ENCODE data around the gene TMEFF2. TPM values are rescaled to one million over a fixed set of nuclear protein-coding genes. Genes with fewer than 3 reads are reported as not detected.

The TMEFF2 gene
- total and polyA plus RNA-seq, 2 of the 8 experiments (the other 6 are each of a cell fraction or from before 2014, with no cell fraction given) = 0.91 to 3.7 TPM

DNA sequence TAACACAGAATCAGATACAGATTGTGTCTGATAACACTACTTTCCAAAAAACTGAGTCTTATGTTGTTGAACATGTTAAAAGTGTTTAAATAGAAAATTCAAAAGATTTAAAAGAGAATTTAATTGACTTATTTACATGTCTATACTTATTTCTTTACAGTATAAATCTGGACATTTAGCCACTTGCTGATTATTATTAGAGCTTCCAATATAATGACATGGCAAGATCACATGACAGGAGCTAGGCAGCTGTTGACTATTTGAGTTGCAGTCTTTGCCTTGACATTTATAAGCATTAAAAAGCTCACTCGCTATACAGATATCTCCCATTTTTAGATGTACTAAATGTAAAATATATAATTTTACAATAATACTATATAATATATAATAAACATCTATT lies 6.4 kb upstream of the TMEFF2 start:
- TF ChIP-seq, protein P1, sequence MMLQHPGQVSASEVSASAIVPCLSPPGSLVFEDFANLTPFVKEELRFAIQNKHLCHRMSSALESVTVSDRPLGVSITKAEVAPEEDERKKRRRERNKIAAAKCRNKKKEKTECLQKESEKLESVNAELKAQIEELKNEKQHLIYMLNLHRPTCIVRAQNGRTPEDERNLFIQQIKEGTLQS (IDR thresholded peaks at IDR 0.05; ENCODE audit: insufficient read depth, low read depth, low read length) = no peak
- TF ChIP-seq HDAC6 (IDR thresholded peaks at IDR 0.05; ENCODE audit: low read depth, low read length) = no peak
- no peak for TF ChIP-seq POU5F1 (IDR thresholded peaks at IDR 0.05; ENCODE audit: low read depth, low read length)
- no peak for TF ChIP-seq ASH2L (IDR thresholded peaks at IDR 0.05; ENCODE audit: low read length)
- no peak for TF ChIP-seq POLR2A (IDR thresholded peaks at IDR 0.05; ENCODE audit: control extremely low read depth in 1 of 2, low read depth in 2 of 2, low read length in 2 of 2)
- no peak for TF ChIP-seq RAD21 (IDR thresholded peaks at IDR 0.05 in 1 of 2, conservative IDR thresholded peaks at IDR 0.05 in 1 of 2; ENCODE audit: low read depth in 2 of 2, low read length in 2 of 2)
- TF ChIP-seq JUND (IDR thresholded peaks at IDR 0.05; ENCODE audit: low read length) = no peak
- no peak for TF ChIP-seq KDM4A (IDR thresholded peaks at IDR 0.05; ENCODE audit: low read depth, low read length, severe bottlenecking)
- no peak for TF ChIP-seq SAP30 (IDR thresholded peaks at IDR 0.05; ENCODE audit: insufficient read depth, insufficient replicate concordance, low read length)
- no peak for TF ChIP-seq NRF1 (IDR thresholded peaks at IDR 0.05; ENCODE audit: low read depth, low read length)
- no peak for TF ChIP-seq TBP (IDR thresholded peaks at IDR 0.05; ENCODE audit: low read depth, low read length)
- no peak for TF ChIP-seq RXRA (IDR thresholded peaks at IDR 0.05; ENCODE audit: insufficient read depth, low read depth, low read length)
- no peak for TF ChIP-seq SP4 (IDR thresholded peaks at IDR 0.05; ENCODE audit: low read length)
- TF ChIP-seq KDM1A (IDR thresholded peaks at IDR 0.05; ENCODE audit: borderline replicate concordance, low read length) = no peak
- TF ChIP-seq FOSL1 (IDR thresholded peaks at IDR 0.05; ENCODE audit: insufficient read depth, low read depth, low read length) = no peak
- Histone ChIP-seq H4K5ac (ENCODE audit: insufficient read length, low read depth, low read length) (no peak overlapping the region), H3K9ac (replicated peaks in 1 of 4; ENCODE audit: extremely low read depth in 1 of 4, low read depth in 3 of 4, low read length in 3 of 4) (no peak overlapping the region), H3K23me2 (ENCODE audit: low read depth, low read length) (no peaks in the 10 kb centered on the region; the same call in 1 of the 2 replicates), H3K4me1 (replicated peaks in 1 of 4; ENCODE audit: control insufficient read depth in 3 of 4, insufficient read depth in 4 of 4, low read length in 3 of 4) (peaks cover 0 to 6% (median 2%) of the 10 kb centered on the region in 4 experiments; a peak in 3 of 7 replicates), H3K4me3 (ENCODE audit: extremely low read depth in 1 of 4, insufficient read depth in 2 of 4, low read depth in 3 of 4, low read length in 4 of 4) (no peak overlapping the region), H3K56ac (replicated peaks; ENCODE audit: insufficient read length, low read depth, low read length) (no peak overlapping the region), H3K18ac (ENCODE audit: extremely low read depth, low read length) (no peak overlapping the region), H3K4me2 (ENCODE audit: insufficient read depth in 1 of 2, low read depth in 2 of 2, low read length in 2 of 2) (no peak overlapping the region), H3K23ac (ENCODE audit: insufficient read length) (no peak overlapping the region), H3K79me1 (ENCODE audit: low read depth, low read length) (no peaks in the 10 kb centered on the region), H3K4ac (replicated peaks; ENCODE audit: insufficient read length, low read depth, low read length) (no peak overlapping the region), H3K14ac (ENCODE audit: insufficient read length) (no peak overlapping the region), H4K20me1 (replicated peaks in 1 of 2; ENCODE audit: control insufficient read depth in 1 of 2, insufficient read depth in 2 of 2, low read length in 2 of 2) (no peaks in the 10 kb centered on the region), H2BK15ac (ENCODE audit: low read length) (no peak overlapping the region), H3K36me3 (ENCODE audit: control insufficient read depth in 2 of 4, insufficient read depth in 4 of 4, low read length in 3 of 4) (no peaks in the 10 kb centered on the region), H2AK5ac (ENCODE audit: low read depth, low read length) (no peak overlapping the region), H2BK120ac (replicated peaks; ENCODE audit: low read depth, low read length) (no peak overlapping the region), H3K27ac (ENCODE audit: low read depth, low read length) (no peak overlapping the region), H4K91ac (replicated peaks; ENCODE audit: insufficient read length, low read length) (no peak overlapping the region), H2BK12ac (ENCODE audit: low read depth, low read length) (no peak overlapping the region), H4K8ac (ENCODE audit: extremely low read depth, insufficient read depth, low read length) (no peak overlapping the region), H2AFZ (ENCODE audit: low read length) (no peak overlapping the region), H2BK5ac (ENCODE audit: low read depth, low read length) (no peak overlapping the region), H3K27me3 (replicated peaks in 1 of 4; ENCODE audit: control insufficient read depth in 3 of 4, extremely low read depth in 1 of 4, insufficient read depth in 3 of 4, low read length in 3 of 4) (peaks cover 3 to 16% (median 11%) of the 10 kb centered on the region in 4 experiments), H3K9me3 (ENCODE audit: insufficient read depth in 2 of 2, low read depth in 1 of 2, low read length in 1 of 2) (no peaks in the 10 kb centered on the region), H2BK20ac (ENCODE audit: low read length) (no peak overlapping the region), H3K79me2 (ENCODE audit: control insufficient read depth in 1 of 2, insufficient read depth in 2 of 2, low read length in 2 of 2) (no peaks in the 10 kb centered on the region)
- POLR2A ChIA-PET (ENCODE audit: partially characterized antibody) = no interaction called here
- FAIRE-seq (no peak), DNase-seq (ENCODE audit: low read depth in 1 of 2, low spot score in 2 of 2) (no peak)
- WGBS, 2 experiments (ENCODE audit: extremely low coverage in 1 of 2, insufficient coverage in 1 of 2, insufficient read length in 1 of 2, insufficient replicate concordance in 2 of 2, low coverage in 1 of 2, low lambda C conversion rate in 2 of 2, missing lambda C conversion rate in 1 of 2) = 88% methylated on average over 1 of the region's 1 CpG; no CpG with 5 or more reads in 1 of the 2 experiments
- CTCF ChIA-PET (ENCODE audit: partially characterized antibody) = no interaction called here

Data from H1 (cell line).